ENCODE data around the gene NAALAD2.
A peak's percentile ranks its signal among the peaks of the same experiment; 100 is the strongest.
"Not testable (repeated sequence)": the region's sequence is repeated elsewhere in the genome, so short reads cannot be mapped to it uniquely, and the experiment has no call there.

NAALAD2 gene

DNA sequence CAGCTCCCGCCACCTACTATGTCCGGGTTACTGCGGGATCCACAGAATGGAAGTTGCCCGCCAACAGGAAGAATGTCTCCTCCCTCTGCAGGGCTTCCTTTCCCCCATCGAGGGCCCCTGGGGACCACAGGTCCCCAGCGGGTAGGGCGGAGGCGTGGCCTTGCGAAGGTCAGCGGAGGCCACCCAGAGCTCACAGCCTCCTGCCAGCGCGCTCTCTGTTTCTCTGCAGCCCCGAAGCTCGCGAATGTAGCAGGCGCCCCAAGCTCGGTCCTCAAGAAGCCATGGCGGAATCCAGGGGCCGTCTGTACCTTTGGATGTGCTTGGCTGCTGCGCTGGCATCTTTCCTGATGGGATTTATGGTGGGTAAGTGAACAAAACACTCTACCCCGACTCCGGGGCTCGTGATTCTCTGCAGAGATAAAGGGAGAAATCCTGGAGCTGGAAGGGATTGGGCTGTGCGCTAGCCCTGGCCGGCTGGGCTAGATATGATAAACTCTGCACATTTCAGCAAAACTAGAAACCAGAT, at the start of gene NAALAD2:
Gene NAALAD2 (plus strand): TSS at position 186 of the 526 bp plus-strand sequence. CDS start 96 bp downstream, at position 282.
- no peaks in the 10 kb centered on the region for H3K4me1 ChIP-seq

DNA sequence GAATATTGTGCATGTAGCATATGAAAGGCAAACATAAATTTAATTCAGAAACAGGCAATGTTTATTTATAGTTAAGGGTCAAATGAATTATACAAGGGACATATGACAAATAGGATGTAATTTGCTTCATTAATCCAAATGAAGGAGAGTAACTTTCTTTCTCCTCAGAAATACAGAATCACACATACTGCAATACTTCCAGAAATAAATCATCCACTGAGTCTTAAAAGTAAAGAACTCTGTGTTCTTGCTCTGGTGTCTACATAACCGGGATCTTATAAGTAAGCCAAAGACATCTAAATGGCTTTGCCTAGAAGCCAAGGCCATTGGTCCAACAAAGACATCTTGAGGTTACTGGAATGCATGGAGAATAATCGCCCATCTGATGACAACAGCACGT, 48.8 kb upstream of the NAALAD2 start, which contains the start of gene UBTFL1:
Gene UBTFL1 (plus strand): TSS at position 301 of the 400 bp plus-strand sequence. CDS start 0 bp downstream, at position 301.
- H3K27ac ChIP-seq; H3K4me3 ChIP-seq (ENCODE audit: low read depth, low read length); H3K4me2 ChIP-seq (ENCODE audit: low read length); H3K27me3 ChIP-seq (ENCODE audit: control insufficient read depth, insufficient read depth, low read length); H3K4me1 ChIP-seq; H3K79me2 ChIP-seq; H3K36me3 ChIP-seq (ENCODE audit: control insufficient read depth, insufficient read depth, low read length); H3K9ac ChIP-seq; H3K9me3 ChIP-seq (ENCODE audit: control insufficient read depth, low read length); H2AFZ ChIP-seq: not testable (repeated sequence)

More for the DNA sequence above, at the start of gene NAALAD2:
- TF ChIP-seq, protein P1, sequence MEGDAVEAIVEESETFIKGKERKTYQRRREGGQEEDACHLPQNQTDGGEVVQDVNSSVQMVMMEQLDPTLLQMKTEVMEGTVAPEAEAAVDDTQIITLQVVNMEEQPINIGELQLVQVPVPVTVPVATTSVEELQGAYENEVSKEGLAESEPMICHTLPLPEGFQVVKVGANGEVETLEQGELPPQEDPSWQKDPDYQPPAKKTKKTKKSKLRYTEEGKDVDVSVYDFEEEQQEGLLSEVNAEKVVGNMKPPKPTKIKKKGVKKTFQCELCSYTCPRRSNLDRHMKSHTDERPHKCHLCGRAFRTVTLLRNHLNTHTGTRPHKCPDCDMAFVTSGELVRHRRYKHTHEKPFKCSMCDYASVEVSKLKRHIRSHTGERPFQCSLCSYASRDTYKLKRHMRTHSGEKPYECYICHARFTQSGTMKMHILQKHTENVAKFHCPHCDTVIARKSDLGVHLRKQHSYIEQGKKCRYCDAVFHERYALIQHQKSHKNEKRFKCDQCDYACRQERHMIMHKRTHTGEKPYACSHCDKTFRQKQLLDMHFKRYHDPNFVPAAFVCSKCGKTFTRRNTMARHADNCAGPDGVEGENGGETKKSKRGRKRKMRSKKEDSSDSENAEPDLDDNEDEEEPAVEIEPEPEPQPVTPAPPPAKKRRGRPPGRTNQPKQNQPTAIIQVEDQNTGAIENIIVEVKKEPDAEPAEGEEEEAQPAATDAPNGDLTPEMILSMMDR (IDR thresholded peaks at IDR 0.05) = no peak
- Histone ChIP-seq H2AFZ (peak within 1 kb of the TSS; percentile 72), H3K9me3 (ENCODE audit: control insufficient read depth, low read length) (no peaks in the 10 kb centered on the region), H3K36me3 (ENCODE audit: control insufficient read depth, insufficient read depth, low read length) (no peaks in the 10 kb centered on the region), H3K9ac (no peak within 1 kb of the TSS), H3K27ac (peak within 1 kb of the TSS; percentile 13), H3K4me2 (ENCODE audit: low read length) (peak within 1 kb of the TSS; percentile 68), H3K79me2 (no peaks in the 10 kb centered on the region), H3K4me3 (ENCODE audit: low read depth, low read length) (peak within 1 kb of the TSS; percentile 55), H3K27me3 (ENCODE audit: control insufficient read depth, insufficient read depth, low read length) (no peaks in the 10 kb centered on the region)

DNA sequence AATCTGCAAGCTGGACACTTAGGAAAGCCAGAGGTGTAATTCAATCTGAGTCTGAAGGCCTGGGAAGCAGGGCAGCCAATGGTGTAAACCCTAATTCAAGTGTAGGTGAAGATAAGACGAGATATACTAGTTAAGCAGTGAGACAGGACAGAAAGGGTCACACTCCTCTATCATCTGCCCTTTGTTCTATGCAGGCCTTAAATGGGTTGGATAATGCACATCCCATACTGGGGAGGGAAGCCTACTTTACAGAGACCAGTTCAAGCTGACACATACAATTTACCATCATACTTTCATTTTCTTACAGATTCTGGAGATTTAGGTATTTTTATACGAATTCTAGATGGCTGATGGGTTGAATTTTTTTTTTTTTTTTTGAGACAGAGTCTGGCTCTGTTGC, 45.7 kb upstream of the NAALAD2 start:
- H3K27me3 ChIP-seq (ENCODE audit: control insufficient read depth, insufficient read depth, low read length); H3K27ac ChIP-seq; H3K9me3 ChIP-seq (ENCODE audit: control insufficient read depth, low read length); H2AFZ ChIP-seq; H3K36me3 ChIP-seq (ENCODE audit: control insufficient read depth, insufficient read depth, low read length); H3K9ac ChIP-seq; H3K4me2 ChIP-seq (ENCODE audit: low read length); H3K4me1 ChIP-seq; H3K79me2 ChIP-seq; H3K4me3 ChIP-seq (ENCODE audit: low read depth, low read length): not testable (repeated sequence)

DNA sequence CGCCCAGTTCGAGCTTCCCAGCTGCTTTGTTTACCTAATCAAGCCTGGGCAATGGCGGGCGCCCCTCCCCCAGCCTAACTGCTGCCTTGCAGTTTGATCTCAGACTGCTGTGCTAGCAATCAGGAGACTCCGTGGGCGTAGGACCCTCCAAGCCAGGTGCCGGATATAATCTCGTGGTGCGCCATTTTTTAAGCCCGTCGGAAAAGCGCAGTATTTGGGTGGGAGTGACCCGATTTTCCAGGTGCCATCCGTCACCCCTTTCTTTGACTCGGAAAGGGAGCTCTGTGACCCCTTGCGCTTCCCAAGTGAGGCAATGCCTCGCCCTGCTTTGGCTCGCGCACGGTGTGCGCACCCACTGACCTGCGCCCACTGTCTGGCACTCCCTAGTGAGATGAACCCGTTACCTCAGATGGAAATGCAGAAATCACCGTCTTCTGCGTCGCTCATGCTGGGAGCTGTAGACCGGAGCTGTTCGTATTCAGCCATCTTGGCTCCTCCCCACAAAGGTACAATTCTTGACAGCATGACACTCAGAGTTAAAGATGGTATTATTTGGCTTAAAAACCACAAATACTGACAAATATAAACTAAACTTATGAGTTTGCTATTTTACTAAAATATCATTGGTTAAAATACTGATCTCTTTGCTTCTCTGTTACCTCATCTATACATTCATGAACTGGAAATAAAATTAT, 39.1 kb upstream of the NAALAD2 start:
- not testable (repeated sequence) for H3K9ac ChIP-seq; H3K9me3 ChIP-seq (ENCODE audit: control insufficient read depth, low read length); H3K36me3 ChIP-seq (ENCODE audit: control insufficient read depth, insufficient read depth, low read length); H3K27ac ChIP-seq; H3K4me2 ChIP-seq (ENCODE audit: low read length); H2AFZ ChIP-seq; H3K27me3 ChIP-seq (ENCODE audit: control insufficient read depth, insufficient read depth, low read length); H3K79me2 ChIP-seq; H3K4me3 ChIP-seq (ENCODE audit: low read depth, low read length); H3K4me1 ChIP-seq

DNA sequence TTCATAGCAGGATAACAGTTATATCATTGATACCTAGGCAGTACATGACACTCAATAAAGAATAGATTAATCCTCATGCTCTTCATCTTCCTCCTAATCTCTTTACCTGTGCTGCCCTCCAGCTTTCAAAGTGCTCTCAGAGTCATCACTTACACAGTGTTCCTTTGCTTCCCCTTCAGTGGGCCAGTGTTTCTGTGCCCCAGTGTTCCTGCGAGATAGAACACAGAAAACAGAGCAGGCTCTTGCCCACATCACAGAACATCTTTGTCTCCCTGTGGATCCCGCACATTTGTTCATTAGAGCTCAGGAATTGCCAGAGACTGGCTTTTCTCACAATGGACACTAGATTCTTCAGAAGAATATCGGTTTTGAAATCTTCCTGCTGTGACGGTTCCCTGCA, 36.2 kb upstream of the NAALAD2 start:
- H3K27ac ChIP-seq; H3K27me3 ChIP-seq (ENCODE audit: control insufficient read depth, insufficient read depth, low read length); H3K9me3 ChIP-seq (ENCODE audit: control insufficient read depth, low read length); H3K4me3 ChIP-seq (ENCODE audit: low read depth, low read length); H3K36me3 ChIP-seq (ENCODE audit: control insufficient read depth, insufficient read depth, low read length); H3K4me2 ChIP-seq (ENCODE audit: low read length); H3K9ac ChIP-seq; H3K79me2 ChIP-seq; H3K4me1 ChIP-seq: not testable (repeated sequence)
- peak overlapping the region; percentile 56 for H2AFZ ChIP-seq

DNA sequence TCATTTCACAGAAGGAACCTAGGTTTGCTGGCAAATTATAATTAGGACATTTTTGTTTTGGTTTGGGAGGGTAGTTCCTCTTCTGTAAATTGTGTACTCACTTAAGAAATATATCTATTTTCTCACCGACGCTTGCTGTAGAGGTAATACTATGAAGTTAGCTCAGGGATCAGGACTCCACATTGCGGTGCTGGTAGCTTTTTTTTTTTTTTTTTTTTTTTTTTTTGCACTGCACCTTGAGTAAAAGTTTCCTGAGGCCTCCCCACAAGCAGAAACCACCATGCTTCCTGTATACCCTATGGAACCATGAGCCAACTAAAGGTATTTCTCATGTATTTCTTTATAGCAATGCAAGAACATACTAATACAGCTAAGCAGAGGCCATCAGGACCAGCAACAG, 34.0 kb upstream of the NAALAD2 start:
- TF ChIP-seq, protein P1 (IDR thresholded peaks at IDR 0.05) = no peak
- Histone ChIP-seq H3K4me3 (ENCODE audit: low read depth, low read length) (no peak overlapping the region), H3K27ac (no peak overlapping the region), H3K9me3 (ENCODE audit: control insufficient read depth, low read length) (no peaks in the 10 kb centered on the region), H3K27me3 (ENCODE audit: control insufficient read depth, insufficient read depth, low read length) (no peaks in the 10 kb centered on the region), H3K4me2 (ENCODE audit: low read length) (no peak overlapping the region), H2AFZ (no peak overlapping the region), H3K79me2 (no peaks in the 10 kb centered on the region), H3K9ac (no peak overlapping the region), H3K36me3 (ENCODE audit: control insufficient read depth, insufficient read depth, low read length) (no peaks in the 10 kb centered on the region), H3K4me1 (no peaks in the 10 kb centered on the region)
